ENCODE results near the gene FRK.
A peak's percentile ranks its signal among the peaks of the same experiment; 100 is the strongest.

The FRK gene

DNA sequence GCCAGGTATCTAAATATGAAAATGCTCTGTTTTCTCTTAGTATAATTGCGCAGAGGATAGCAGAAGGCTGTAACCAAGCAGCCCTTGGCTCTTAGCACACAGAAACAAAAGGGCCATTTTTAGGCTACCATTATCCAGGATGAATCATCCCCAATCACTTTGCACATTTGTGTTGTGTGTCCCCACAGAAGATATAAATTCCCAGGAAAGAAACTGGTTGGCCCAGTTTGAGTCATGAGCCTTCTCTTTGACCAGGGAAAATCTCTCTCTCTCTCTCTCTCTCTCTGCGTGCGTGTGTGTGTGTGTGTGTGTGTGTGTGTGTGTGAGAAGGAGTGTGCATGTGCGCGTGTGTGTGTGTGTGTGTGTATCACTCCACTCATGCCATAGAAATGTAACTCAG lies 178.5 kb downstream of the FRK start:
- no peak overlapping the region for H2BK12ac ChIP-seq (ENCODE audit: low read length)
- no peak overlapping the region for H4K12ac ChIP-seq (ENCODE audit: low read depth, low read length)
- no peak overlapping the region for H4K8ac ChIP-seq (ENCODE audit: low read depth, low read length)
- peaks cover 0 to 5% of the 10 kb centered on the region in 2 experiments for H3K4me1 ChIP-seq (ENCODE audit: control insufficient read depth in 1 of 2, insufficient read depth in 2 of 2, low read length in 2 of 2)
- H3K27ac ChIP-seq (ENCODE audit: low read depth, low read length) = no peak overlapping the region
- H3K9me3 ChIP-seq (ENCODE audit: insufficient read depth, low read depth, low read length) = no peaks in the 10 kb centered on the region
- H3K23ac ChIP-seq (ENCODE audit: low read length) = no peak overlapping the region
- H3K9ac ChIP-seq (ENCODE audit: low read length) = no peak overlapping the region
- H2BK120ac ChIP-seq (ENCODE audit: insufficient read depth, low read length, poor library complexity) = no peak overlapping the region
- H3K27me3 ChIP-seq (ENCODE audit: insufficient read depth, low read length) = no peaks in the 10 kb centered on the region
- H3K18ac ChIP-seq (ENCODE audit: low read length) = no peak overlapping the region
- H3K4me3 ChIP-seq (ENCODE audit: low read depth, low read length) = no peak overlapping the region
- no peaks in the 10 kb centered on the region for H3K79me1 ChIP-seq (ENCODE audit: low read length)
- H2AFZ ChIP-seq (ENCODE audit: insufficient read depth, low read length, poor library complexity) = no peak overlapping the region
- H3K36me3 ChIP-seq (ENCODE audit: control insufficient read depth in 1 of 2, insufficient read depth in 2 of 2, low read length in 2 of 2) = no peaks in the 10 kb centered on the region
- no peak overlapping the region for H3K4ac ChIP-seq (ENCODE audit: low read depth, low read length)
- no peak overlapping the region for H3K14ac ChIP-seq (ENCODE audit: low read length)
- no CpG with 5 or more reads among the region's 5 CpGs for WGBS (ENCODE audit: extremely low coverage, insufficient coverage, insufficient read length)
- no peak overlapping the region for H2AK5ac ChIP-seq (ENCODE audit: low read length)
- no peak overlapping the region for H2BK5ac ChIP-seq (ENCODE audit: low read depth, low read length, poor library complexity)
- H3K4me2 ChIP-seq (ENCODE audit: low read length) = no peak overlapping the region
- no peaks in the 10 kb centered on the region for H3K79me2 ChIP-seq (ENCODE audit: control insufficient read depth, insufficient read depth, low read length, poor library complexity)
- H4K91ac ChIP-seq (ENCODE audit: low read depth, low read length) = no peak overlapping the region
- DNase-seq = peak; percentile 33 to 54

Measured in trophoblast cell (in vitro differentiated cells and primary cell).